ENCODE measurements around the gene NIM1K. TPM values are rescaled to one million over a fixed set of nuclear protein-coding genes. Genes with fewer than 3 reads are reported as not detected.
"Not testable (repeated sequence)": the region's sequence is repeated elsewhere in the genome, so short reads cannot be mapped to it uniquely, and the experiment has no call there.

The NIM1K gene
- total RNA-seq, 1 donor from 2014 or later: 0.51 TPM

DNA sequence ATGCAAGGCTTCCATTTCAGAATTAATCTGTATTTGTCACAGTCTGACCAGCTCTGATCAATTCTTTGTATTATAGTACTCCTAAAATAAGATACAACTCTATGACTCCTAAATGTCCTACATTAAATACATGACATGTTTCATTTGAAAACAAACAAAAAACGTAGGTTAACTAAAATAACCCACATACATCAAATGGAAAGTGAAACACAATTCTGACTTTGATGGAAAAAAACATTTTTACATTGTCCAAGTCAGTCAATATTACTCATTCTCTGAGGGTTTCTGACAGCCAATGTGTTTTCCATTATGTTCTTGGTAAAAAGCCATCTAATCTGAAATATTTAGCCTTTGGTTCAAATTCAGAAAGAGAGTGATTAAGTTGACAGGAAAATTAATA, 112.5 kb downstream of the NIM1K start:
- no peaks in the 10 kb centered on the region for H3K9me3 Mint-ChIP-seq
- peaks cover 71% of the 10 kb centered on the region for H3K36me3 Mint-ChIP-seq (ENCODE audit: low read depth)
- peaks cover 51% of the 10 kb centered on the region for H3K4me1 Mint-ChIP-seq
- TF ChIP-seq, protein P1, sequence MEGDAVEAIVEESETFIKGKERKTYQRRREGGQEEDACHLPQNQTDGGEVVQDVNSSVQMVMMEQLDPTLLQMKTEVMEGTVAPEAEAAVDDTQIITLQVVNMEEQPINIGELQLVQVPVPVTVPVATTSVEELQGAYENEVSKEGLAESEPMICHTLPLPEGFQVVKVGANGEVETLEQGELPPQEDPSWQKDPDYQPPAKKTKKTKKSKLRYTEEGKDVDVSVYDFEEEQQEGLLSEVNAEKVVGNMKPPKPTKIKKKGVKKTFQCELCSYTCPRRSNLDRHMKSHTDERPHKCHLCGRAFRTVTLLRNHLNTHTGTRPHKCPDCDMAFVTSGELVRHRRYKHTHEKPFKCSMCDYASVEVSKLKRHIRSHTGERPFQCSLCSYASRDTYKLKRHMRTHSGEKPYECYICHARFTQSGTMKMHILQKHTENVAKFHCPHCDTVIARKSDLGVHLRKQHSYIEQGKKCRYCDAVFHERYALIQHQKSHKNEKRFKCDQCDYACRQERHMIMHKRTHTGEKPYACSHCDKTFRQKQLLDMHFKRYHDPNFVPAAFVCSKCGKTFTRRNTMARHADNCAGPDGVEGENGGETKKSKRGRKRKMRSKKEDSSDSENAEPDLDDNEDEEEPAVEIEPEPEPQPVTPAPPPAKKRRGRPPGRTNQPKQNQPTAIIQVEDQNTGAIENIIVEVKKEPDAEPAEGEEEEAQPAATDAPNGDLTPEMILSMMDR (IDR thresholded peaks at IDR 0.05): no peak
- intact Hi-C loops (cut with micrococcal nuclease): no loop called here
- H3K27me3 Mint-ChIP-seq: no peaks in the 10 kb centered on the region
- no peak overlapping the region for H3K4me3 Mint-ChIP-seq
- ATAC-seq (ENCODE audit: low read depth) (no peak), DNase-seq (no peak)
- POLR2A ChIA-PET: interaction anchor here (0.5 to 1.4 kb wide), 2 partner anchors 9 to 176 kb away, joined by 4 to 8 read pairs; partner anchors contain the start of gene HMGCS1
- H3K27ac Mint-ChIP-seq: no peak overlapping the region
- CTCF ChIA-PET: interaction anchor here (1.5 kb wide), 1 partner anchor 180 kb away, joined by 5 read pairs; the partner anchor contains the start of gene TMEM267

DNA sequence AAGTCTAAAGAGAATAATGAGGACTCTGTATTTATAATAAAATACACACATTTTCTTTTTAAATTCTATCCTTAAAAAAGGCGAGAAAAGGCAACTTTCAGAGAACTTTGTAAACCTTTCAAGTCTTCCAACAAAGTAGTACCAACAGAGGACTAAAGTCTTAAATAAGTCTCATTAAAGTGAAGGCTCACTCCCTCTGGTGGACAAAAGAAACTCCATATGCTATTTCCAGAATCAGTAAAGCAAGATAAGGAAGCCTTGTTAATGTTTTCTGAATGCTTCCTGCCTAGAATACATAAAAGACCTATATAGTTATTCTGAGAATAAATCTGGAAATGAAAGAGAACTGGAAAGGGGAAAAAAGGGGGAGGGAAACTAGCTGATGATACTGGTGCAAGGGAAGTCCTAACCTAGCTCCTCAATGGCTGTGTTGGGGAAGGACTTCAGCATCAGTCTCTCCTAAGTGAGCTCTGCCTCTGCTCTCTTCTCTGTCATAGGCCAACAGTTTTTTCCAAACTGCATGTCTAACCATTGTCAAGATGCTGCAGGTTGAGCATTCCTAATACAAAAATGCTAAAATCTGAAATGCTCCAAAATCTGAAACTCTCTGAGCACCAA, 114.0 kb downstream of the NIM1K start:
- no peak for DNase-seq
- no peak overlapping the region for H3K27ac Mint-ChIP-seq
- ChIA-PET CTCF (interaction anchor here (0.7 to 1.5 kb wide), 8 partner anchors 14 to 397 kb away, joined by 3 to 9 read pairs (median 4); partner anchors contain the start of gene TMEM267), POLR2A (no interaction called here)
- intact Hi-C loops (cut with micrococcal nuclease): loop anchor here (1.0 to 2.0 kb wide), 4 partner anchors 178 to 394 kb away; partner anchors contain the start of gene C5orf34
- H3K27me3 Mint-ChIP-seq: no peaks in the 10 kb centered on the region
- H3K4me3 Mint-ChIP-seq: no peak overlapping the region
- ATAC-seq (ENCODE audit: low read depth): peak; percentile 60
- H3K4me1 Mint-ChIP-seq: peaks cover 57% of the 10 kb centered on the region
- H3K9me3 Mint-ChIP-seq: no peaks in the 10 kb centered on the region
- H3K36me3 Mint-ChIP-seq (ENCODE audit: low read depth): peaks cover 69% of the 10 kb centered on the region
- TF ChIP-seq, protein P1 (IDR thresholded peaks at IDR 0.05): no peak

DNA sequence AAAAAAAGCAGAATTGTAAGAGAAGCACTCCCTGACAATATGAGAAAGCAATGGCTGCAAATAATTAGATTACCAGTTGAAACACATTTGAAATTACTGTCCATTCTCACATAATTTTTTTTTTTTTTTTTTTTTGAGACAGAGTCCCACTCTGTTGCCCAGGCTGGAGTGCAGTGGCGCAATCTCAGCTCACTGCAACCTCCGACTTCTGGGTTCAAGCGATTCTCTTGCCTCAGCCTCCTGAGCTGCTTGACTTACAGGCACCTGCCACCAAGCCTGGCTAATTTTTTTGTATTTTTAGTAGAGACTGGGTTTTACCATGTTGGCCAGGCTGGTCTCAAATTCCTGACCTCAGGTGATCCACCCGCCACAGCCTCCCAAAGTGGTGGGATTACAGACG, 114.9 kb downstream of the NIM1K start:
- not testable (repeated sequence) for H3K9me3 Mint-ChIP-seq; ATAC-seq (ENCODE audit: low read depth); H3K4me3 Mint-ChIP-seq; H3K27me3 Mint-ChIP-seq; H3K27ac Mint-ChIP-seq; DNase-seq
- H3K4me1 Mint-ChIP-seq: peaks cover 60% of the 10 kb centered on the region
- intact Hi-C loops (cut with micrococcal nuclease): loop anchor here (1.0 to 2.0 kb wide), 4 partner anchors 177 to 395 kb away; partner anchors contain the start of gene C5orf34
- peaks cover 66% of the 10 kb centered on the region for H3K36me3 Mint-ChIP-seq (ENCODE audit: low read depth)
- ChIA-PET CTCF (interaction anchor here (0.7 to 1.5 kb wide), 6 partner anchors 80 to 398 kb away, joined by 3 to 9 read pairs (median 4); partner anchors contain the start of gene TMEM267), POLR2A (interaction anchor here (1.3 kb wide), 1 partner anchor 177 kb away, joined by 5 read pairs; the partner anchor contains the start of gene TMEM267)

DNA sequence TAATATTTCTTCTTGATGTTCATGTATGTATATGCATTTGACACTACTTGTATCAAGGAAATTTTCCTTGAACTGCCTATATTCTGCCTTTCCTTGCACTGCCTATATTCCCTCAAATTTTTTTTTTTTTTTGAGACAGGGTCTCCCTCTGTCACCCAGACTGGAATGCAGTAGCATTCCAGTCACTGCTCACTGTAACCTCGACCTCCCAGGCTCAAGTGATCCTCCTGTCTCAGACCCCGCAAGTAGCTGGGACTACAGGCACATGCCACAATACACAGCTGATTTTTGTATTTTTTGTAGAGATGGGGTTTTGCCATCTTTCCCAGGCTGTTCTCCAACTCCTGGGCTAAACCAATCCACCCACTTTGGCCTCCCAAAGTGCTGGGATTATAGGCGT, 117.1 kb downstream of the NIM1K start:
- H3K27me3 Mint-ChIP-seq: no peaks in the 10 kb centered on the region
- no peak overlapping the region for H3K4me3 Mint-ChIP-seq
- peaks cover 59% of the 10 kb centered on the region for H3K4me1 Mint-ChIP-seq
- TF ChIP-seq, protein P1 (IDR thresholded peaks at IDR 0.05): no peak
- H3K9me3 Mint-ChIP-seq: no peaks in the 10 kb centered on the region
- POLR2A ChIA-PET: interaction anchor here (0.5 kb wide), 1 partner anchor 244 kb away, joined by 3 read pairs; no protein-coding TSS in a partner anchor
- ATAC-seq (ENCODE audit: low read depth) (no peak), DNase-seq (no peak)
- intact Hi-C loops (cut with micrococcal nuclease): no loop called here
- peaks cover 61% of the 10 kb centered on the region for H3K36me3 Mint-ChIP-seq (ENCODE audit: low read depth)
- H3K27ac Mint-ChIP-seq: no peak overlapping the region
- CTCF ChIA-PET: no interaction called here

DNA sequence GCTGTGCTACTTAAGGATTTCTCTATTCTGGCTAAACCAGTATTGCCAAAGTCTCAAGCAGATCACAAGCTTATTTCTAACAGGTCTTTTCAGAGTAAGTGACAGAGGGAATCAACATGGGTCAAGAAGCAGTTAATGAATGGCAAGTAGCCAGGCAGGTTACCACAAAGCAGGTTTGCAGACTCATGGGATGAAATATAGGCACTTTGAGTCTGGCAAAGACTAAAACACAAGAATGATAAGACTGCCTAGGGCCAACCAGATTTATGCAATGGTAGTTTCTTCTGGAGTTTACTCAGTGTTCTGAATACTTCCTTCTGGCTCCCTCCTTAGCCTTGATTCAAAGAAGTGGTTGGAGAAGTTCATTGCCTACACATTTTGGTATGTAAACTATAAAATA, 117.6 kb downstream of the NIM1K start:
- Mint-ChIP-seq H3K27me3 (no peaks in the 10 kb centered on the region), H3K9me3 (peaks cover 2% of the 10 kb centered on the region), H3K27ac (no peak overlapping the region), H3K36me3 (ENCODE audit: low read depth) (peaks cover 58% of the 10 kb centered on the region), H3K4me1 (peaks cover 60% of the 10 kb centered on the region), H3K4me3 (no peak overlapping the region)
- ATAC-seq (ENCODE audit: low read depth) (no peak), DNase-seq (no peak)
- CTCF ChIA-PET: no interaction called here
- POLR2A ChIA-PET: interaction anchor here (0.5 kb wide), 1 partner anchor 245 kb away, joined by 3 read pairs; no protein-coding TSS in a partner anchor
- TF ChIP-seq, protein P1 (IDR thresholded peaks at IDR 0.05): no peak
- intact Hi-C loops (cut with micrococcal nuclease): loop anchor here (5.0 kb wide), 1 partner anchor 1382 kb away; the partner anchor contains the start of gene FBXO4
